ENCODE measurements around the gene RPL14. TPM values are rescaled to one million over a fixed set of nuclear protein-coding genes. Genes with fewer than 3 reads are reported as not detected.

The RPL14 gene
- total RNA-seq = 532 and 659 TPM in 2 replicates

DNA sequence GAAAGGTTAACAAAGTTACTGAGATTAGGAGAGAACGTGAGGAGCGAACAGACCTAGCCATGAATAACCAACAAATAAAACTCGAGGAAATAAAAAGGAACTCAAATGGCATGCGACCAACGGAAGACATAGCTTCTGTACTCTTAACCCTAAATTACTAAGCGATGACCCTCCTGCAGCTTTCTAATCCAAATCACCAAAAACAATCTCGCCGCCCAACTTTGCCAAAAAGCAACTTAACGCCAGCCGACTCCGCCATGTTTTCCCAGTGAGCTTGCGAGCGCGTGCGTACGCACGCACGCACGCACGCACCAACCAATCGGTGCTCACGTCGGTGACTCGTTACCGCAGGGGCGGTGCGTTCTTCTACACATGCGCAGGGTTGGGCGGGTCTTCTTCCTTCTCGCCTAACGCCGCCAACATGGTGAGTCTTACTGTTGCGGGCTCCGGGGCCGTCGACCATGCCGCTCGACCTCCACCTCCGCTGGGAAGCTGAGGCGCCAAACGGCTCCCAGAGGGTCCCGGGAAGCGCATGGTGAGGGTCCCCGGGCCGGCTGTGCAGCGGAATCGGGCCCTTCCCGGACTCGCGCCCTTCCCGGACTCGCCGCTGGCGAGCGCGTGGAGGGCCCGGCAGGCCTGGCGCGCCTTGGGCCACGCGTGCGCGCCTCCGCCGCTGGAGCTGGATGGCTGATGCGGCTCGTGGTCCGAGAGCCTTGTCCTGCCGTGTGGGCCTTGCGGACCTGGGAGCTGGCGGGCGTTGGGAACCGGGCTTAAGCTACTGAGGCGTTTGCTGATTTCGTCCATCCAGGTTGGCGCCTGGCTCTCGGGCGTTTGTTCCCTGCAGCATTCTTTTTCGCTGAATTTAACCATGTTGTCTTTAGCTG lies at the start of gene RPL14:
Gene RPL14 (plus strand): TSS at position 400 of the 884 bp plus-strand sequence. CDS start 133 bp downstream, at position 533.
- no peaks in the 10 kb centered on the region for H3K27me3 ChIP-seq (ENCODE audit: control insufficient read depth, insufficient read depth, low read length)
- no peak for FAIRE-seq
- TF ChIP-seq, protein P1, sequence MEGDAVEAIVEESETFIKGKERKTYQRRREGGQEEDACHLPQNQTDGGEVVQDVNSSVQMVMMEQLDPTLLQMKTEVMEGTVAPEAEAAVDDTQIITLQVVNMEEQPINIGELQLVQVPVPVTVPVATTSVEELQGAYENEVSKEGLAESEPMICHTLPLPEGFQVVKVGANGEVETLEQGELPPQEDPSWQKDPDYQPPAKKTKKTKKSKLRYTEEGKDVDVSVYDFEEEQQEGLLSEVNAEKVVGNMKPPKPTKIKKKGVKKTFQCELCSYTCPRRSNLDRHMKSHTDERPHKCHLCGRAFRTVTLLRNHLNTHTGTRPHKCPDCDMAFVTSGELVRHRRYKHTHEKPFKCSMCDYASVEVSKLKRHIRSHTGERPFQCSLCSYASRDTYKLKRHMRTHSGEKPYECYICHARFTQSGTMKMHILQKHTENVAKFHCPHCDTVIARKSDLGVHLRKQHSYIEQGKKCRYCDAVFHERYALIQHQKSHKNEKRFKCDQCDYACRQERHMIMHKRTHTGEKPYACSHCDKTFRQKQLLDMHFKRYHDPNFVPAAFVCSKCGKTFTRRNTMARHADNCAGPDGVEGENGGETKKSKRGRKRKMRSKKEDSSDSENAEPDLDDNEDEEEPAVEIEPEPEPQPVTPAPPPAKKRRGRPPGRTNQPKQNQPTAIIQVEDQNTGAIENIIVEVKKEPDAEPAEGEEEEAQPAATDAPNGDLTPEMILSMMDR (IDR thresholded peaks at IDR 0.05; ENCODE audit: insufficient read depth, low read length, severe bottlenecking) = no peak
- peak within 1 kb of the TSS; percentile 99 for H3K4me3 ChIP-seq (ENCODE audit: low read depth, low read length)
- DNase-seq (ENCODE audit: low read depth) = peak; percentile 90
- H3K36me3 ChIP-seq (ENCODE audit: control insufficient read depth, insufficient read depth, low read length) = peaks cover 11% of the 10 kb centered on the region

GRCh38 chr3:40407611-40408010 lies 49.5 kb upstream of the RPL14 start:
- no peaks in the 10 kb centered on the region for H3K27me3 ChIP-seq (ENCODE audit: control insufficient read depth, insufficient read depth, low read length)
- H3K4me3 ChIP-seq (ENCODE audit: low read depth, low read length) = no peak overlapping the region
- DNase-seq (ENCODE audit: low read depth) (no peak), FAIRE-seq (no peak)
- TF ChIP-seq, protein P1 (IDR thresholded peaks at IDR 0.05; ENCODE audit: insufficient read depth, low read length, severe bottlenecking) = no peak
- no peaks in the 10 kb centered on the region for H3K36me3 ChIP-seq (ENCODE audit: control insufficient read depth, insufficient read depth, low read length)

- TF ChIP-seq, protein P1 (IDR thresholded peaks at IDR 0.05; ENCODE audit: insufficient read depth, low read length, severe bottlenecking) = no peak
- DNase-seq (ENCODE audit: low read depth) = no peak
- no peak overlapping the region for H3K4me3 ChIP-seq (ENCODE audit: low read depth, low read length)
- H3K36me3 ChIP-seq (ENCODE audit: control insufficient read depth, insufficient read depth, low read length) = no peaks in the 10 kb centered on the region
- FAIRE-seq = no peak
- H3K27me3 ChIP-seq (ENCODE audit: control insufficient read depth, insufficient read depth, low read length) = no peaks in the 10 kb centered on the region
Measured at GRCh38 chr3:40414270-40414669, 42.9 kb upstream of the RPL14 start.

- FAIRE-seq (no peak), DNase-seq (ENCODE audit: low read depth) (peak; percentile 99)
- Histone ChIP-seq H3K36me3 (ENCODE audit: control insufficient read depth, insufficient read depth, low read length) (no peaks in the 10 kb centered on the region), H3K4me3 (ENCODE audit: low read depth, low read length) (no peak overlapping the region), H3K27me3 (ENCODE audit: control insufficient read depth, insufficient read depth, low read length) (no peaks in the 10 kb centered on the region)
- TF ChIP-seq, protein P1 (IDR thresholded peaks at IDR 0.05; ENCODE audit: insufficient read depth, low read length, severe bottlenecking) = no peak
Measured at GRCh38 chr3:40417845-40418543, 39.1 kb upstream of the RPL14 start.

- H3K36me3 ChIP-seq (ENCODE audit: control insufficient read depth, insufficient read depth, low read length) = no peaks in the 10 kb centered on the region
- peak; percentile 52 for FAIRE-seq
Measured at GRCh38 chr3:40422861-40423260, 34.3 kb upstream of the RPL14 start.

More at GRCh38 chr3:40422861-40423260, 34.3 kb upstream of the RPL14 start:
- TF ChIP-seq, protein P1 (IDR thresholded peaks at IDR 0.05; ENCODE audit: insufficient read depth, low read length, severe bottlenecking) = no peak
- Histone ChIP-seq H3K27me3 (ENCODE audit: control insufficient read depth, insufficient read depth, low read length) (no peaks in the 10 kb centered on the region), H3K4me3 (ENCODE audit: low read depth, low read length) (no peak overlapping the region)
- DNase-seq (ENCODE audit: low read depth) = no peak
